ENCODE results near the gene IGFN1.
A peak's percentile ranks its signal among the peaks of the same experiment; 100 is the strongest.
"Not testable (repeated sequence)": the region's sequence is repeated elsewhere in the genome, so short reads cannot be mapped to it uniquely, and the experiment has no call there.

Gene IGFN1

GRCh38 chr1:201190624-201191051 is at the start of gene IGFN1:
Gene IGFN1, plus strand, starts transcription at chr1:201190824. Its CDS starts 2,470 bp downstream, at chr1:201193294.
- no peak for DNase-seq

GRCh38 chr1:201140941-201141260 is 49.7 kb upstream of the IGFN1 start:
- DNase-seq: no peak

- DNase-seq: no peak
Observed at GRCh38 chr1:201141418-201141817, 49.2 kb upstream of the IGFN1 start.

GRCh38 chr1:201142011-201142848 is 48.4 kb upstream of the IGFN1 start:
- DNase-seq: no peak

GRCh38 chr1:201142849-201143725 is 47.5 kb upstream of the IGFN1 start:
- no peak for DNase-seq

- DNase-seq: no peak
Observed at GRCh38 chr1:201143726-201144635, 46.6 kb upstream of the IGFN1 start.

GRCh38 chr1:201144701-201145100 is 45.9 kb upstream of the IGFN1 start:
- DNase-seq: no peak

GRCh38 chr1:201145132-201145531 is 45.5 kb upstream of the IGFN1 start:
- no peak for DNase-seq

GRCh38 chr1:201145816-201146215 is 44.8 kb upstream of the IGFN1 start:
- no peak for DNase-seq

GRCh38 chr1:201146626-201147390 is 43.8 kb upstream of the IGFN1 start:
- no peak for DNase-seq

- DNase-seq: no peak
Observed at GRCh38 chr1:201147396-201148015, 43.1 kb upstream of the IGFN1 start.

- DNase-seq: no peak
Observed at GRCh38 chr1:201149400-201149799, 41.2 kb upstream of the IGFN1 start.

GRCh38 chr1:201153474-201154388 is 36.9 kb upstream of the IGFN1 start:
- DNase-seq: peak in 1 of 2 experiments; percentile 35

GRCh38 chr1:201154389-201155165 is 36.0 kb upstream of the IGFN1 start, which contains the start of gene TMEM9:
Gene TMEM9, minus strand, starts transcription at chr1:201154474. Its CDS starts 551 bp downstream, at chr1:201153923.
- peak; percentile 60 to 81 for DNase-seq

GRCh38 chr1:201155354-201155753 is 35.3 kb upstream of the IGFN1 start:
- DNase-seq: no peak

- DNase-seq: no peak
Observed at GRCh38 chr1:201156346-201156745, 34.3 kb upstream of the IGFN1 start.

GRCh38 chr1:201156819-201157218 is 33.8 kb upstream of the IGFN1 start:
- no peak for DNase-seq

- no peak for DNase-seq
Observed at GRCh38 chr1:201157949-201158348, 32.7 kb upstream of the IGFN1 start.

GRCh38 chr1:201163036-201163435 is 27.6 kb upstream of the IGFN1 start:
- not testable (repeated sequence) for DNase-seq

All from SW 1271 (cell line).